HG02798 (cell line): ENCODE measurements around the gene LRRK2.
"Not testable (repeated sequence)": the region's sequence is repeated elsewhere in the genome, so short reads cannot be mapped to it uniquely, and the experiment has no call there.

Experiments
- ATAC-seq: cut with Tn5 transposase; IDR thresholded peaks from one replicate; pipeline ENCODE4 v1.9.1; 2021; ENCODE audit warnings: mild to moderate bottlenecking; ENCODE audit not compliant: unreplicated experiment, poor library complexity

The LRRK2 gene

DNA sequence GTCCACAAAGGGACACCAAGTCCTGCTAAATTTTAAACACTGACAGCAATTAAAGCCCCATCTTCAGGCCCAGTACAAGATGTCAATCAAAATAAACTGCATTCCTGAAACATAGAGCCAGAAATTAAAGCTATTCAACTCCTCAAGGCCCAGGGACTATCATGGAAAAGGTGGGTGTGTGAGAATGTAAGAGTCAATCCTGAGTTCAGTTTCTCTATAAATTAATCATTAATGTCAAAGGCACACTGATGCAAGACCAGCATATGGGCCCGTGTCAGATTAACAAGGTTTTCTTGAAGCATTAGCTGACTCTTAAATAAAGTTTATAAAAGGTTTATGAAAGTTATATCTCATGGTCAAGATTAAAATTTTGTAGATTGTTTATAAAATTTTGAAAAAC lies 13.6 kb upstream of the LRRK2 start:
- not testable (repeated sequence) for ATAC-seq

GRCh38 chr12:40212566-40212965 lies 12.2 kb upstream of the LRRK2 start:
- no peak for ATAC-seq

- no peak for ATAC-seq
Observed at GRCh38 chr12:40215982-40216381, 8.8 kb upstream of the LRRK2 start.

- ATAC-seq = no peak
Observed at GRCh38 chr12:40216516-40217288, 8.1 kb upstream of the LRRK2 start.

GRCh38 chr12:40219760-40220159 lies 5.0 kb upstream of the LRRK2 start:
- ATAC-seq = no peak

DNA sequence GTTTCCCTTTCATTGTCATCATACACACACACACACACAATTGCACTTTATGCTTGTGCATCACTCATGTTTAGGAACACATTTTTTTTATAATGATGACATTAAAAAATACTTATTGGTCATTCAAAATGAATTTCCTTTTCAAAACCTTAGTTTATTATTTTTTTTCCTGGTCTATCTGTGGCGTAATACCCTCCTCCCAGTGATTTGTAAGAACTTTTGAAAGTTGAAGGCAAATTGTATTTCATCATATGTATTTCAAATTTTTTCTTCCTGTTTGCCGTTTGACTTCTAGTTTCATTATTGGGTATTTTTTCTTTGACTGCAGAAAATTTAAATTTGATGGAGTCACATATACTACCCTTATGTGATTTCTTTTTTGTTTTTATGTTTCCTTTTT lies 2.5 kb upstream of the LRRK2 start:
- no peak for ATAC-seq

- ATAC-seq = no peak
Observed at GRCh38 chr12:40223646-40224045, 1.2 kb upstream of the LRRK2 start.

DNA sequence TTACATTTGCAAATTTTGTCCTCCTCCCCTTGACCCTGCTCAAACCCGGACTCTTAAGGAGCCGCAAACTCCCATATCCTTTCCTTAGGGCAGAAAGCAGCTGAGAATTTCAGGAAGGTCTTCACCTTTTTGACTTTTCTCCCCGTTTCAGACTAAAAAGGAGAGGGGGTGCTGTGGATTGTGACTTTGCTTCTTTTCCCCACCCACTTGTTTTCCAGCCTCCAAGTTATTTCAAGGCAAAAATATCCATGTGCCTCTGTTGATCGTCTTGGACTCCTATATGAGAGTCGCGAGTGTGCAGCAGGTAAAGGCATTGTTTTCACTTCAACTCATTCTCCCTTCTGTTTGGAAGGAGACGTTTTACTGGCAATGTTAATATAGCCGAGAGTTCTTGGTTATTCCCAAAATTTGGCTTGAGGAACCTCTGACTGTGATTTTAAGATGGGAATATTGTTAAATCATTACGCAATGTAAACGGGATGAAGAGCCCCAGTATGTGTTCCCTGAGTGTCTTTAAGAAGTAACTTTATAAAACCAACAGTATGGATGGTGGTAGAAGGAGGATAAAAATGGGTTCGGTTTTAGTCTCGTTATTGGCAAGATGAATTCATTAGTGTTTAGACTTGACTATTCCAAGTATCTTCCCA lies 663 bp downstream of the LRRK2 start:
- ATAC-seq = no peak

- peak; percentile 61 for ATAC-seq
Observed at GRCh38 chr12:40225984-40226602, 1.3 kb downstream of the LRRK2 start.

GRCh38 chr12:40226705-40227104 lies 1.9 kb downstream of the LRRK2 start:
- peak; percentile 17 for ATAC-seq

- ATAC-seq = no peak
Observed at GRCh38 chr12:40227447-40227846, 2.6 kb downstream of the LRRK2 start.

GRCh38 chr12:40228727-40229126 lies 3.9 kb downstream of the LRRK2 start:
- no peak for ATAC-seq

- ATAC-seq = no peak
Observed at GRCh38 chr12:40229690-40230651, 5.2 kb downstream of the LRRK2 start.

- ATAC-seq = peak; percentile 39
Observed at GRCh38 chr12:40232602-40233001, 7.8 kb downstream of the LRRK2 start.

DNA sequence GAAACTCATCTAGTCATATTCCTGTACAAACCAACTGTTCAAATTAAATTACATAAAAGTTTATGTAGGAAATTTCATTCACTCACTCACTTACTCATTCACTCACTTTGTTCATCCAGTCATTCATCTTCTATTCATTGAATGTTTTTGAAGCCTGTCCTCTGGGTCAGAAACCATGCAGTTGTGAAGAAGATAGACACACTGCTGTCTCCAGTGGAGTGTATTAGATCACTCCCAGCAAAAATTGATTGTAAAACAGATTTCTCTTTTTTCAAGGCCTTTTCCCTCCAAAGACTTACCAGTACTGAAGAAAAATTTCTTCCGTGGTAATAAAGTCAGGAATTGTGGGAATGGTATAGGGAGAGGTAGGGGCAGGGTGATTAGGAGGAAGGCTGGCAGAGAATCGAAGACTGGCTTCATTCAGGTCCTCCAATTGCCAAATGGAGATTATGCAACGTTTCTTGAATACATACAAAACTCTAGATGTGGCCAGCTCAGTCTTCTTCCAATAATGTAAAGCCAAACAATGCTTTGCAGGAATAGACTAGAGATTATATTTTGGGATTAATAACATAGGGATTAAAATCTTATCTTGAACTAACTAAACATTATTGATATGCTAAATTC lies 9.1 kb downstream of the LRRK2 start:
- ATAC-seq = no peak

GRCh38 chr12:40236357-40236850 lies 11.6 kb downstream of the LRRK2 start:
- no peak for ATAC-seq

GRCh38 chr12:40238266-40238902 lies 13.6 kb downstream of the LRRK2 start:
- no peak for ATAC-seq

DNA sequence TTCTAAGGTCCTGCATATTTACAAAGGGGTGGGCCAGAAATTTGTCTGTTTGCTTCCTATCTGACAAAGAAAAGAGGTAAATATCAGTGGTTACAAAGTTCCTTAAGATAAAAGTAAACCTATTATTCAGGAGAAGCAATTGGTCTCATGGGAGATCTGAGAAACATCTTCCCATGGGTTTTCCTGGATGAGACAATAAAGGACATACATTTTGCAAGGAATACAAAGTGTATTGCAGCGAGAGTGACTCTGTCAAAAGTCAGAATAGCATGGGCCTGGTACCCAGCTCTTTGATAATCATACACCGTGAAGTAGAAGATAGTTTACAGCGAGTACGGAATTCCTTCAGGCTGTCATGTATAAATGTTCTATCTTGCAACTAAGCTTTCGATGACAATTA lies 14.2 kb downstream of the LRRK2 start:
- ATAC-seq = no peak

DNA sequence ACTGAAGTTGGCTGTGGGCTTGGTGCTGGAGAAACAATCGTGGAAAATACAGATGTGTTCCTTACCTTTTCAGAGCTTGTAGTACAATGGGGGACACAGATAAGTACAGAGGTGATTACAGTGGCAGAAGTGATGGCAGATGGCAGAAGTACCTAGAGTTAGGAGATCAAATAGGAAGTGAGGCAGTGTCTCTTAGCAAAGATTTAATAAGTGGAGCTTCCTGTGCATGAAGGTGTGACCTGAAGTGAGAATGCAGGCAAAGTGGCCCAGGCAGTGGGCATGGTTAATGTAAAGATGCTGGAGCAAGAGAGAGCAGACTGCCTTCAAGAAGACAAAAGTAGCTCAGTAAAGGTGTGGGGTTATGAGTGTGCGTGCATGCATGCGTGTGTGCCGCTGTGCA lies 16.0 kb downstream of the LRRK2 start:
- no peak for ATAC-seq
